ENCODE data around the gene GSDMA. TPM values are rescaled to one million over a fixed set of nuclear protein-coding genes. Genes with fewer than 3 reads are reported as not detected.

The GSDMA gene
- total and polyA plus RNA-seq, 10 of the 15 experiments (the other 5 are each of a cell fraction or from before 2014, with no cell fraction given): 0.04 to 0.11 TPM; not detected in 8

- Histone ChIP-seq H2AFZ (ENCODE audit: control insufficient read depth, low read depth, low read length) (no peak overlapping the region), H4K20me1 (ENCODE audit: control insufficient read depth, insufficient read depth) (no peaks in the 10 kb centered on the region), H3K9ac (ENCODE audit: control insufficient read depth, insufficient read depth, low read length) (no peak overlapping the region), H3K4me2 (ENCODE audit: control insufficient read depth, insufficient read depth) (no peak overlapping the region), H3K27ac (ENCODE audit: control insufficient read depth, insufficient read depth) (no peak overlapping the region), H3K4me1 (ENCODE audit: control insufficient read depth, insufficient read depth, low read length) (no peaks in the 10 kb centered on the region), H3K27me3 (replicated peaks in 1 of 2; ENCODE audit: control insufficient read depth in 2 of 2, insufficient read depth in 2 of 2, low read length in 1 of 2) (no peaks in the 10 kb centered on the region), H3K9me3 (replicated peaks; ENCODE audit: control insufficient read depth, insufficient read depth, low read length) (no peaks in the 10 kb centered on the region), H3K79me2 (ENCODE audit: control insufficient read depth, insufficient read depth, low read length) (no peaks in the 10 kb centered on the region), H3K36me3 (ENCODE audit: control insufficient read depth in 2 of 2, insufficient read depth in 2 of 2, low read length in 1 of 2) (peaks cover 29 to 39% of the 10 kb centered on the region in 2 experiments), H3K4me3 (no peak overlapping the region)
- TF ChIP-seq NR2F1 (conservative IDR thresholded peaks at IDR 0.05) (no peak), POLR2AphosphoS5 (IDR thresholded peaks at IDR 0.05; ENCODE audit: low read length) (0 out of 2 replicates have a peak, but pooled peaks have one; percentile 14)
- FAIRE-seq: no peak
- 88% methylated on average over 4 of the region's 4 CpGs for WGBS (ENCODE audit: insufficient coverage, insufficient replicate concordance, low lambda C conversion rate, missing lambda C conversion rate)
- ChIA-PET POLR2A (interaction anchor here (0.5 to 0.6 kb wide), 2 partner anchors 112 to 149 kb away, joined by 4 to 5 read pairs; no protein-coding TSS in a partner anchor), RAD21 (ENCODE audit: unreplicated experiment) (no interaction called here), SMC1A (ENCODE audit: uncharacterized antibody, unreplicated experiment) (no interaction called here), CTCF (interaction anchor here (0.8 to 1.6 kb wide), 2 partner anchors 28 to 78 kb away, joined by 3 to 7 read pairs; no protein-coding TSS in a partner anchor)
- intact Hi-C loops (cut with micrococcal nuclease; ENCODE audit: unreplicated experiment) (no loop called here), in situ Hi-C loops (cut with MboI) (no loop called here)
- BruUV-seq (replicated peaks): no TSS peak
- no peak for ATAC-seq
- no peak for DNase-seq (ENCODE audit: low read depth, low spot score)
Observed at GRCh38 chr17:39997543-39997942, 34.7 kb downstream of the GSDMA start.

- H3K36me3 ChIP-seq (ENCODE audit: control insufficient read depth in 2 of 2, insufficient read depth in 2 of 2, low read length in 1 of 2): peaks cover 21 to 28% of the 10 kb centered on the region in 2 experiments; a peak in 3 of 4 replicates
- intact Hi-C loops (cut with micrococcal nuclease; ENCODE audit: unreplicated experiment): no loop called here
- no peak overlapping the region for H2AFZ ChIP-seq (ENCODE audit: control insufficient read depth, low read depth, low read length)
- ChIA-PET SMC1A (ENCODE audit: uncharacterized antibody, unreplicated experiment) (no interaction called here), POLR2A (no interaction called here), RAD21 (ENCODE audit: unreplicated experiment) (no interaction called here), CTCF (no interaction called here)
- H3K27me3 ChIP-seq (replicated peaks in 1 of 2; ENCODE audit: control insufficient read depth in 2 of 2, insufficient read depth in 2 of 2, low read length in 1 of 2): no peaks in the 10 kb centered on the region
- no TSS peak for BruUV-seq (replicated peaks)
- H3K4me2 ChIP-seq (ENCODE audit: control insufficient read depth, insufficient read depth): no peak overlapping the region
- ATAC-seq (no peak), DNase-seq (ENCODE audit: low read depth, low spot score) (no peak), FAIRE-seq (no peak)
- WGBS (ENCODE audit: insufficient coverage, insufficient replicate concordance, low lambda C conversion rate, missing lambda C conversion rate): 81% methylated on average over 4 of the region's 4 CpGs
- no peaks in the 10 kb centered on the region for H3K79me2 ChIP-seq (ENCODE audit: control insufficient read depth, insufficient read depth, low read length)
- H3K4me1 ChIP-seq (ENCODE audit: control insufficient read depth, insufficient read depth, low read length): no peaks in the 10 kb centered on the region
- TF ChIP-seq BACH1 (IDR thresholded peaks at IDR 0.05; ENCODE audit: borderline replicate concordance): no peak
- no peak for TF ChIP-seq MTA3 (IDR thresholded peaks at IDR 0.05; ENCODE audit: borderline replicate concordance, low read length)
- no peak for TF ChIP-seq RAD51 (IDR thresholded peaks at IDR 0.05)
- H3K9ac ChIP-seq (ENCODE audit: control insufficient read depth, insufficient read depth, low read length): no peak overlapping the region
- in situ Hi-C loops (cut with MboI): no loop called here
- H3K9me3 ChIP-seq (replicated peaks; ENCODE audit: control insufficient read depth, insufficient read depth, low read length): no peaks in the 10 kb centered on the region
- H4K20me1 ChIP-seq (ENCODE audit: control insufficient read depth, insufficient read depth): no peaks in the 10 kb centered on the region
- no peak overlapping the region for H3K4me3 ChIP-seq
- no peak overlapping the region for H3K27ac ChIP-seq (ENCODE audit: control insufficient read depth, insufficient read depth)
Observed at GRCh38 chr17:39999067-39999466, 36.3 kb downstream of the GSDMA start.

Data from GM12878 (cell line).